Measurements from ENCODE around the gene DEFB131A.
"Not testable (repeated sequence)": the region's sequence is repeated elsewhere in the genome, so short reads cannot be mapped to it uniquely, and the experiment has no call there.

The DEFB131A gene

GRCh38 chr4:9444114-9444513, at the start of gene DEFB131A:
TSS of gene DEFB131A (plus strand) at chr4:9444414. CDS start at chr4:9444534, 120 bp downstream.
- DNase-seq (ENCODE audit: low read depth): not testable (repeated sequence)

- not testable (repeated sequence) for DNase-seq (ENCODE audit: low read depth)
These were observed 38.4 kb upstream of the DEFB131A start for GRCh38 chr4:9405774-9406173.

- not testable (repeated sequence) for DNase-seq (ENCODE audit: low read depth)
These were observed 37.7 kb upstream of the DEFB131A start for GRCh38 chr4:9406491-9406890.

GRCh38 chr4:9409793-9410192, 34.4 kb upstream of the DEFB131A start:
- no peak for DNase-seq (ENCODE audit: low read depth)

- not testable (repeated sequence) for DNase-seq (ENCODE audit: low read depth)
These were observed 22.2 kb upstream of the DEFB131A start for GRCh38 chr4:9421884-9422455.

GRCh38 chr4:9425916-9426315, 18.3 kb upstream of the DEFB131A start:
- DNase-seq (ENCODE audit: low read depth): not testable (repeated sequence)

GRCh38 chr4:9430061-9430460, 14.2 kb upstream of the DEFB131A start:
- not testable (repeated sequence) for DNase-seq (ENCODE audit: low read depth)

GRCh38 chr4:9433320-9433719, 10.9 kb upstream of the DEFB131A start:
- DNase-seq (ENCODE audit: low read depth): not testable (repeated sequence)

GRCh38 chr4:9436728-9437127, 7.5 kb upstream of the DEFB131A start:
- DNase-seq (ENCODE audit: low read depth): not testable (repeated sequence)

GRCh38 chr4:9442355-9442754, 1.9 kb upstream of the DEFB131A start:
- not testable (repeated sequence) for DNase-seq (ENCODE audit: low read depth)

- not testable (repeated sequence) for DNase-seq (ENCODE audit: low read depth)
These were observed 467 bp downstream of the DEFB131A start for GRCh38 chr4:9444681-9445080.

GRCh38 chr4:9452251-9452650, 8.0 kb downstream of the DEFB131A start:
- DNase-seq (ENCODE audit: low read depth): not testable (repeated sequence)

- not testable (repeated sequence) for DNase-seq (ENCODE audit: low read depth)
These were observed 10.1 kb downstream of the DEFB131A start for GRCh38 chr4:9454284-9454683.

- DNase-seq (ENCODE audit: low read depth): not testable (repeated sequence)
These were observed 10.8 kb downstream of the DEFB131A start for GRCh38 chr4:9455046-9455445.

- DNase-seq (ENCODE audit: low read depth): not testable (repeated sequence)
These were observed 35.3 kb downstream of the DEFB131A start for GRCh38 chr4:9479466-9479865.

GRCh38 chr4:9480066-9480465, 35.9 kb downstream of the DEFB131A start:
- not testable (repeated sequence) for DNase-seq (ENCODE audit: low read depth)

- DNase-seq (ENCODE audit: low read depth): not testable (repeated sequence)
These were observed 38.7 kb downstream of the DEFB131A start for GRCh38 chr4:9482871-9483270.

- not testable (repeated sequence) for DNase-seq (ENCODE audit: low read depth)
These were observed 39.5 kb downstream of the DEFB131A start for GRCh38 chr4:9483682-9484081.

GRCh38 chr4:9486880-9487279, 42.7 kb downstream of the DEFB131A start:
- not testable (repeated sequence) for DNase-seq (ENCODE audit: low read depth)

GRCh38 chr4:9488796-9489195, 44.6 kb downstream of the DEFB131A start:
- DNase-seq (ENCODE audit: low read depth): not testable (repeated sequence)

- DNase-seq (ENCODE audit: low read depth): not testable (repeated sequence)
These were observed 46.3 kb downstream of the DEFB131A start for GRCh38 chr4:9490496-9490895.

GRCh38 chr4:9490986-9491385, 46.8 kb downstream of the DEFB131A start:
- DNase-seq (ENCODE audit: low read depth): not testable (repeated sequence)

- not testable (repeated sequence) for DNase-seq (ENCODE audit: low read depth)
These were observed 49.4 kb downstream of the DEFB131A start for GRCh38 chr4:9493589-9493988.
